ENCODE results near the gene ERVH48-1. TPM values are rescaled to one million over a fixed set of nuclear protein-coding genes. Genes with fewer than 3 reads are reported as not detected.

The ERVH48-1 gene
- total and polyA plus RNA-seq, 2 donors (not counting 3 experiments of a cell fraction or from before 2014, with no cell fraction given) = not detected

DNA sequence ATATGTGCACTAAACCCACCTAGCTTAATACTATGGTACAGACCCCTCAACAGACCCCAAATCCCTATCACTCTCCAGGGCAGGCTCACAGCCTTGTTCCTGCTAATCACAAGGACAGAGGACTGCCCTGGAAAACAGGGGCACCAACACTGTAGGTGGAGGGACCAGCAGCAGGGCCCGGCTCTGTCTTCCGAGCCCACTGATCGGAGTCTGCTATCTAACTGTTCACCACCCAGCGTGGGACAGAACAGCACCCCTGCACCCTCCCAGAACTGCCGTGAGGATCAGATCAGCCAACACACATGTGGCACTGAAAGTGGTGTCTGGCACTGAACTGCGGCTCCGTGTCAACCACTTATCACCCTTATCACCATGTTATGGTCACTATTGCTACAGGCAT lies 52.3 kb downstream of the ERVH48-1 start:
- no peak overlapping the region for H3K27ac ChIP-seq (ENCODE audit: insufficient read depth, low read depth, low read length)
- CTCF ChIA-PET = no interaction called here
- peaks cover 25 to 26% of the 10 kb centered on the region in 2 experiments for H3K36me3 ChIP-seq (ENCODE audit: control insufficient read depth in 2 of 2, extremely low read depth in 1 of 2, insufficient read depth in 2 of 2, low read length in 2 of 2)
- peaks cover 56% of the 10 kb centered on the region for H3K79me2 ChIP-seq (ENCODE audit: control insufficient read depth, insufficient read depth, low read length)
- no peaks in the 10 kb centered on the region for H3K27me3 ChIP-seq (ENCODE audit: control insufficient read depth in 2 of 2, insufficient read depth in 2 of 2, low read length in 2 of 2)
- no peaks in the 10 kb centered on the region for H4K20me1 ChIP-seq (replicated peaks; ENCODE audit: control insufficient read depth, extremely low read depth, insufficient read depth, low read length)
- no peaks in the 10 kb centered on the region for H3K9me1 ChIP-seq (replicated peaks; ENCODE audit: control insufficient read depth, extremely low read depth, insufficient read depth, low read length)
- no peak for DNase-seq (ENCODE audit: low read depth, low spot score)
- intact Hi-C loops (cut with micrococcal nuclease) (no loop called here), dilution Hi-C loops (cut with MboI; ENCODE audit: extremely low pct_ligation_motif_present, low sequenced_read_pairs) (no loop called here)
- no peak overlapping the region for H3K4me2 ChIP-seq (ENCODE audit: insufficient read depth, low read length)
- peaks cover 2% of the 10 kb centered on the region for H3K4me1 ChIP-seq (ENCODE audit: control insufficient read depth, extremely low read depth, insufficient read depth, low read length)
- BruUV-seq (replicated peaks) = no TSS peak
- H3K9me3 ChIP-seq (replicated peaks; ENCODE audit: control insufficient read depth, insufficient read depth, low read length) = no peaks in the 10 kb centered on the region
- FAIRE-seq = no peak
- H2AFZ ChIP-seq (ENCODE audit: low read depth, low read length) = no peak overlapping the region
- H3K4me3 ChIP-seq (replicated peaks in 1 of 3; ENCODE audit: insufficient read depth in 1 of 3, low read depth in 1 of 3, low read length in 3 of 3) = no peak overlapping the region
- H3K9ac ChIP-seq (replicated peaks; ENCODE audit: extremely low read depth, insufficient read depth, low read length) = no peak overlapping the region
- TF ChIP-seq MYC (IDR thresholded peaks at IDR 0.05; ENCODE audit: low read depth, low read length) (no peak), POLR2AphosphoS5 (IDR thresholded peaks at IDR 0.05; ENCODE audit: insufficient read depth, low read depth, low read length) (no peak), FOS (IDR thresholded peaks at IDR 0.05; ENCODE audit: borderline replicate concordance, insufficient read depth, low read length) (no peak), EZH2 (IDR thresholded peaks at IDR 0.05; ENCODE audit: borderline replicate concordance, low read depth, low read length, severe bottlenecking) (no peak), GATA2 (IDR thresholded peaks at IDR 0.05; ENCODE audit: insufficient read depth, insufficient read length, low read depth, low read length) (no peak)
- TF ChIP-seq, protein P1, sequence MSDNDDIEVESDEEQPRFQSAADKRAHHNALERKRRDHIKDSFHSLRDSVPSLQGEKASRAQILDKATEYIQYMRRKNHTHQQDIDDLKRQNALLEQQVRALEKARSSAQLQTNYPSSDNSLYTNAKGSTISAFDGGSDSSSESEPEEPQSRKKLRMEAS (IDR thresholded peaks at IDR 0.05; ENCODE audit: insufficient read depth, insufficient read length) = no peak
- POLR2A ChIA-PET = no interaction called here

DNA sequence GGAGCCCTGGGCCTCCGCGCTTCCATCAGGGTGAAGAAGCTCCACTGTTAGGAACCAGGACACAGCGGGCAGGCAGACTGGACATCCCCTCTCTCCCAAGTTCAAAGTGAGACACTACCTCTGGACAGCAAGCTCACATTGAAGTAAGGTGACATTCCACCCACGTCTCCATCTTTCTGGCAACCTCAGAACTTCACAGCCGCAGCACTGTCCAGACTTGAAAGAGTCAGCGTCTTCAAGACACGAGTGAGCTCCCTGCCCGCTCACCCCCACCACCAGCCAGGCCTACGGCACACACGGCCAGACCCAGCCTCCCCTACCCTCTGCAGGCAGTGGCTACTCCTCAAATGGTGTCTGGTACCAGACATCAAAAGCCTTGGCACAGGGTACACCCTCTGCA lies 57.2 kb downstream of the ERVH48-1 start:
- H3K9me3 ChIP-seq (replicated peaks; ENCODE audit: control insufficient read depth, insufficient read depth, low read length) = no peaks in the 10 kb centered on the region
- H2AFZ ChIP-seq (ENCODE audit: low read depth, low read length) = no peak overlapping the region
- FAIRE-seq (no peak), DNase-seq (ENCODE audit: low read depth, low spot score) (no peak)
- peaks cover 26 to 28% of the 10 kb centered on the region in 2 experiments for H3K36me3 ChIP-seq (ENCODE audit: control insufficient read depth in 2 of 2, extremely low read depth in 1 of 2, insufficient read depth in 2 of 2, low read length in 2 of 2)
- H3K27me3 ChIP-seq (ENCODE audit: control insufficient read depth in 2 of 2, insufficient read depth in 2 of 2, low read length in 2 of 2) = no peaks in the 10 kb centered on the region
- no peak overlapping the region for H3K4me3 ChIP-seq (replicated peaks in 1 of 3; ENCODE audit: insufficient read depth in 1 of 3, low read depth in 1 of 3, low read length in 3 of 3)
- H3K9ac ChIP-seq (replicated peaks; ENCODE audit: extremely low read depth, insufficient read depth, low read length) = no peak overlapping the region
- intact Hi-C loops (cut with micrococcal nuclease) (no loop called here), dilution Hi-C loops (cut with MboI; ENCODE audit: extremely low pct_ligation_motif_present, low sequenced_read_pairs) (no loop called here)
- no peak overlapping the region for H3K4me2 ChIP-seq (ENCODE audit: insufficient read depth, low read length)
- TF ChIP-seq POLR2A (IDR thresholded peaks at IDR 0.05; ENCODE audit: low read depth, low read length) (no peak), FOS (IDR thresholded peaks at IDR 0.05; ENCODE audit: borderline replicate concordance, insufficient read depth, low read length) (no peak), EZH2 (IDR thresholded peaks at IDR 0.05; ENCODE audit: borderline replicate concordance, low read depth, low read length, severe bottlenecking) (no peak), POLR2AphosphoS5 (IDR thresholded peaks at IDR 0.05; ENCODE audit: insufficient read depth, low read depth, low read length) (no peak), JUN (IDR thresholded peaks at IDR 0.05; ENCODE audit: borderline replicate concordance, insufficient read depth, insufficient read length, low read depth) (no peak), MYC (IDR thresholded peaks at IDR 0.05; ENCODE audit: low read depth, low read length) (no peak), GATA2 (IDR thresholded peaks at IDR 0.05; ENCODE audit: insufficient read depth, insufficient read length, low read depth, low read length) (no peak)
- TF ChIP-seq, protein P1 (IDR thresholded peaks at IDR 0.05; ENCODE audit: insufficient read depth, insufficient read length) = no peak
- TF ChIP-seq, protein P2, sequence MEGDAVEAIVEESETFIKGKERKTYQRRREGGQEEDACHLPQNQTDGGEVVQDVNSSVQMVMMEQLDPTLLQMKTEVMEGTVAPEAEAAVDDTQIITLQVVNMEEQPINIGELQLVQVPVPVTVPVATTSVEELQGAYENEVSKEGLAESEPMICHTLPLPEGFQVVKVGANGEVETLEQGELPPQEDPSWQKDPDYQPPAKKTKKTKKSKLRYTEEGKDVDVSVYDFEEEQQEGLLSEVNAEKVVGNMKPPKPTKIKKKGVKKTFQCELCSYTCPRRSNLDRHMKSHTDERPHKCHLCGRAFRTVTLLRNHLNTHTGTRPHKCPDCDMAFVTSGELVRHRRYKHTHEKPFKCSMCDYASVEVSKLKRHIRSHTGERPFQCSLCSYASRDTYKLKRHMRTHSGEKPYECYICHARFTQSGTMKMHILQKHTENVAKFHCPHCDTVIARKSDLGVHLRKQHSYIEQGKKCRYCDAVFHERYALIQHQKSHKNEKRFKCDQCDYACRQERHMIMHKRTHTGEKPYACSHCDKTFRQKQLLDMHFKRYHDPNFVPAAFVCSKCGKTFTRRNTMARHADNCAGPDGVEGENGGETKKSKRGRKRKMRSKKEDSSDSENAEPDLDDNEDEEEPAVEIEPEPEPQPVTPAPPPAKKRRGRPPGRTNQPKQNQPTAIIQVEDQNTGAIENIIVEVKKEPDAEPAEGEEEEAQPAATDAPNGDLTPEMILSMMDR (IDR thresholded peaks at IDR 0.05; ENCODE audit: extremely low read depth in 1 of 2, insufficient read depth in 1 of 2, low read depth in 1 of 2, low read length in 2 of 2) = no peak
- peaks cover 73% of the 10 kb centered on the region for H3K79me2 ChIP-seq (ENCODE audit: control insufficient read depth, insufficient read depth, low read length)
- H4K20me1 ChIP-seq (replicated peaks; ENCODE audit: control insufficient read depth, extremely low read depth, insufficient read depth, low read length) = no peaks in the 10 kb centered on the region
- H3K27ac ChIP-seq (ENCODE audit: insufficient read depth, low read depth, low read length) = no peak overlapping the region
- H3K9me1 ChIP-seq (replicated peaks; ENCODE audit: control insufficient read depth, extremely low read depth, insufficient read depth, low read length) = no peaks in the 10 kb centered on the region
- CTCF ChIA-PET = no interaction called here
- POLR2A ChIA-PET = no interaction called here
- BruUV-seq (replicated peaks) = no TSS peak
- H3K4me1 ChIP-seq (ENCODE audit: control insufficient read depth, extremely low read depth, insufficient read depth, low read length) = no peaks in the 10 kb centered on the region
